ENCODE results near the gene HERC6.
"Not testable (repeated sequence)": the region's sequence is repeated elsewhere in the genome, so short reads cannot be mapped to it uniquely, and the experiment has no call there.

The HERC6 gene

DNA sequence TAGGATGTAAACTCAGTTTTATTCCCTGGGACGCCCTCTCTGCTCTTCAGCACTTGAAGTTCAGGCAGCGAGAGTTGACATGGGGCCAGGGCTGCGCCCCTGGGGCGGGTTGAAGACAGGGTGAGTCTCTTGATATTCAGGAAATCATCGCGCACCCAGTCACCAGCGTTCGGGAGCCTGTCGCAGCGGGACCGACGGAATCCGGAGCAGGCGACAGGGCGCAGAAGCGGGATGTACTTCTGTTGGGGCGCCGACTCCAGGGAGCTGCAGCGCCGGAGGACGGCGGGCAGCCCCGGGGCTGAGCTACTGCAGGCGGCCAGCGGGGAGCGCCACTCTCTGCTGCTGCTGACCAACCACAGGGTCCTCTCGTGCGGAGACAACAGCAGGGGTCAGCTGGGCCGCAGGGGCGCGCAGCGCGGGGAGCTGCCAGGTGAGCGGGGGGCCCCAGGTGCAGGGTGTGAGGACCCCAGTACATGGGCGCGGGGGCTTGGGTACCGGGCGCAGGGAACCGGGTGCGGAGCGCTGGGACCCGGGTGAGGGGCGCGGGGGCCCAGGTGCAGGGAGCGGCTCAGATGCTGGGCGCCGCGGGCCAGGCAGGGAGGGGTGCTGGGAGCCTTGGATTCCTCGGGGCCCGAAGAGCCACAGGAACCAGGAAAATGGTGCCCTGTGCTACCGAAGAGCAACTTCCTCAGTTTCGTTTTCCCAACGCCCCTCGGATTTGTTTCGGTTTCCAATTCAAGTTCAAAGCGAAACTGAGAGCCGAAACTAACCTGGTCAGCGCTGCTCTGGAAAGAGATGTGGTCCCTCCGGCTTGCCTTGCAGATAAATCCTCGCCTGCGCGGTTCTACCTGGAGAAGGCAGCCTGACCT, at the start of gene HERC6:
Gene HERC6 (plus strand): TSS at position 162 of the 869 bp plus-strand sequence. CDS start 70 bp downstream, at position 232.
- DNase-seq (ENCODE audit: low read depth): peak; percentile 69

GRCh38 chr4:88333741-88334405, 44.8 kb upstream of the HERC6 start:
- no peak for DNase-seq (ENCODE audit: low read depth)

DNA sequence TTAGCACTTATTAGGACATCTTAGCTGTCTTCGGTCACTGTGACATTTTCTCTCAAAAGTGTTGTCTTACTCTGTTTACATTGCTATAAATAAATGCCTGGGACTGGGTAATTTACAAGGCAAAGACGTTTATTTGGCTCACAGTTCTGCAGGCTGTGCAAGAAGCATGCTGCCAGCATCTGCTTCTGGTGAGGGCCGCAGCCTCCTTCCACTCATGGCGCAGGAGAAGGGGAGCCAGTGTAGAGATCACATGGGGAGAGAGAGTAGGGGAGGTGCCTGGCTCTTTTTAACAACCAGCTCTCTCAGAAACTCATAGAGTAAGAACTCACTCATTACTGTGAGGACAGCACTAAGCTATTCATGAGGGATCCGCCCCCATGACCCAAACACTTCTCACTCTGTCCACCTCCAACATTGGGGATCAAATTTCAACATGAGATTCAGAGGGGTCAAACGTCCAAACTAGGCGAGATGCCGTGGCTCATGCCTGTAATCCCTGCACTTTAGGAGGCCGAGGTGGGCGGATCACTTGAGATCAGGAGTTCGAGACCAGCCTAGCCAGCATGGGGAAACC, 43.5 kb upstream of the HERC6 start:
- no peak for DNase-seq (ENCODE audit: low read depth)

DNA sequence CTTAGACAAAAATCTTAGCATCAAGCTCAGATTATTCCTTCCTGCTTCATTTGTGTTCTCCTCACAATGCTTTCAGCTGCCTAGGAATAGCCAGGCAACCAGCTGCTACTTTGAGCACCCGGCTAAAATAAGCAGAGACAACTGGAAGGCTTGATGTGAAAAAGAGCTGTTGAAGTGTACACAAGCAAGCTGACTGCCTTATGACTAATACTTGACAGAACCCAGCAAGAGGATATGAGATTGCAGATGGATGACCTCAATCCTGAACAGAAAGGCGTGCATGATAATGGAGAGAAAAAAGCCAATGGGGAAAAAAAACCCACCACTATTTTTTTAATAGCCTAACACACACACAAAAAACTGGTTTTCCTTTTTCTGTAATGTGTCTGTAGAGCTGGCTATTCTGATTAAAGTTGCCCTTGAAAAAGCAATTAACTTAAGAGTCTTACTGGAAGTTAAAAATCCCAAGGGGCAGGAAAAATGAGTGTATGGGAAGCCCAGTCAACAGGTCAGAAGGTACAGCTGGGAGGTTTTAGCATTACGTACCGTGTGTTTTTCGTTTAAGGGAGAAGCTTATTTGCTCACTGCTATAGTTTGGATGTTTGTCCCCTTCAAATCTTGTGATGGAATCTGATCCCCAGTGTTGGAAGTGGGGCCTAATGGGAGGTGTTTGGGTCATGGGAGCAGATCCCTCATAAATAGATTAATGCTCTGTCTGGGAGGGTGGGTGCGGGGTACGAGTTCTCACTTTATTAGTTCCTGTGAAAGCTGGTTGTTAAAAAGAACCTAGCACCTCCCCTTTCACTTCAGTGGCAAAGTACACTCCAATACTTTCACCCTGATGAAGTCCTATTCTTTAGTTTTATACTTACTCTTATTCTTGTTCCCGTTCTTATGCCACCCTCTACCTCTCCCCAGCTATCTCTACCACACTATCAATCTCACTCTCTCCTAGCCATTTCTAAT, 37.1 kb upstream of the HERC6 start:
- DNase-seq (ENCODE audit: low read depth): no peak

- not testable (repeated sequence) for DNase-seq (ENCODE audit: low read depth)
Measured at GRCh38 chr4:88346902-88347301, 31.8 kb upstream of the HERC6 start.

GRCh38 chr4:88348761-88349160, 29.9 kb upstream of the HERC6 start:
- not testable (repeated sequence) for DNase-seq (ENCODE audit: low read depth)

DNA sequence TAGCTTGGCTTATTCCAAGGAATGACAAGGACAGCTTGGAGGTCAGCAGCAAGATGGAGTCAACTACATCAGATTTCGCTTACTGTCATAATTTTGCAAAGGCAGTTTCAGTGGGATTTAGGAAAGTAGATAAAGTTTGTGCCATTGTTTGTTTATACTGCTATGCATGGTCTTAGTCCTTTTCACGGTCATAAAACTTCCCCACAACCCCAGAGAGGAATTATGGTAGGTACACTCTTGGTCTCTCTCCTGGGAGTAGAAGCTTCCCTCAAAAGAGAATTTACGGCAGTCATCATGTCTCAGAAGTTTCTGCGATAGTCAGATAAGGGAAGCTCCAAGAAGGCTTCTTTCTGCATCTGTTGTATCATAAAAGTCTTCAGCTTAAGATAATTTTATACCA, 27.9 kb upstream of the HERC6 start:
- no peak for DNase-seq (ENCODE audit: low read depth)

DNA sequence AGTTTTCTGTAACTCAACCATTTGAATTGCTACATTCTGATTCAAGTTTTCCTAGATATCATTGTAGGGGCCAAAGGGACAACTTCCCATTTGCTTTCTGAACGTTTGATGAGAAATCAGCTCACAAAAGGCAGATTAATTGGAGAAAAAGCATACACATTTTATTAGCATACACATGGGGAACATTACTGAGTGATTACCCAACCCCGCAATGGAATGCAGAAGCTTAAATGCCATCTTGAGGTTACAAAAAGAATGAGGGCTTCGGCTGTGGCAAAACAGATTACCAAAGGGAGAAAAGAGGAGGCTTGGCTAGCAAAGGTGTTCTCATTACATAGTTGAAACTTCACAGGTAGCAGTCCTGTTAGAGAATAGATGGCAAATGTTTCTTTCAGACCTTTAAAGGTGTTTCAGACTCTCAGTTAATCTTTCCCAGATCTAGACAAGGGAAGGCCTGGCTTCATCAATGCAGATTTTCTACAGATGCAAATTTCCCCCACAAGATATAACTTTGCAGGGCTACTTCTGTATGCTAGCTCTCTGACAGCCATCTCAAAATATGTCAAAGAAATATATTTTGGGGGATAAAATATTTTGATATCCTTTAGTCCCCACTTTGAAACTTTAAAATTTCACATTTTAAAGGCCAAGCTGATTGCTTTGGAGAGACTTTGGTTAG, 26.5 kb upstream of the HERC6 start:
- no peak for DNase-seq (ENCODE audit: low read depth)

DNA sequence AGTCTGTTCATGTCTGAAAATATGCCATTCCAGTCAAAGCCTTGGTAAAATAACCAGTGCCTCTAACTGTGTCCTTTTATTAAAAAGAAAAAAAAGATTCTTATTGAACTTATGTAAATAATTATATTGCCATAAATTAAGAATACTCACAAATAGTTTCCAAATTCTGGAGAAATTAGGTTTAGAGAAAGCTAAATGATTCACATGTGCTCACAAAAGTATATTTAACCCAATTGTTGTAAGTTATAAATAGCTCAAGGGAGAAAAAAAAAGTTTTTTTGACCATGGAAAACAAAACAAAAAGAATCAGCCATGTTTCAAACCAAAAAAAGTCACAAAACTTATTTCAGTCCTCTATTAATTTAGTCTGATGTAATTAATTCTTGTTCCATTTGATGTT, 25.3 kb upstream of the HERC6 start:
- DNase-seq (ENCODE audit: low read depth): no peak

- no peak for DNase-seq (ENCODE audit: low read depth)
Measured at GRCh38 chr4:88356771-88357170, 21.9 kb upstream of the HERC6 start.

GRCh38 chr4:88357262-88357661, 21.4 kb upstream of the HERC6 start:
- DNase-seq (ENCODE audit: low read depth): no peak

GRCh38 chr4:88359558-88359957, 19.1 kb upstream of the HERC6 start:
- DNase-seq (ENCODE audit: low read depth): no peak

- no peak for DNase-seq (ENCODE audit: low read depth)
Measured at GRCh38 chr4:88360256-88360655, 18.4 kb upstream of the HERC6 start.

- DNase-seq (ENCODE audit: low read depth): no peak
Measured at GRCh38 chr4:88360791-88361190, 17.9 kb upstream of the HERC6 start.

DNA sequence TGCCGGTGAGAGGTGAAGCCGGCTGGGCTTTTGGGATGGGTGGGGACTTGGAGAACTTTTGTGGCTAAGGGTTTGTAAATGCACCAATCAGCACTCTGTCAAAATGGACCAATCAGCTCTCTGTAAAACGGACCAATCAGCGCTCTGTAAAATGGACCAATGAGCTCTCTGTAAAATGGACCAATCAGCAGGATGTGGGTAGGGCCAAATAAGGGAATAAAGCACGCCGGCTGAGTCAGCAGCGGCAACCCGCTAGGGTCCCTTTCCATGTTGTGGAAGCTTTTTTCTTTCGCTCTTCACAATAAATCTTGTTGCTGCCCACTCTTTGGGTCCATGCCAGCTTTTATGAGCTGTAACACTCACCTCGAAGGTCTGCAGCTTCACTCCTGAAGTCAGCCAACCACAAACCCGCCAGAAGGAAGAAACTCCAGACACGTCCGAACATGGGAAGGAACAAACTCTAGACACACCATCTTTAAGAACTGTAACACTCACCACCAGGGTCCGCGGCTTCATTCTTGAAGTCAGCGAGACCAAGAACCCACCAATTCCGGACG, 17.4 kb upstream of the HERC6 start:
- not testable (repeated sequence) for DNase-seq (ENCODE audit: low read depth)

DNA sequence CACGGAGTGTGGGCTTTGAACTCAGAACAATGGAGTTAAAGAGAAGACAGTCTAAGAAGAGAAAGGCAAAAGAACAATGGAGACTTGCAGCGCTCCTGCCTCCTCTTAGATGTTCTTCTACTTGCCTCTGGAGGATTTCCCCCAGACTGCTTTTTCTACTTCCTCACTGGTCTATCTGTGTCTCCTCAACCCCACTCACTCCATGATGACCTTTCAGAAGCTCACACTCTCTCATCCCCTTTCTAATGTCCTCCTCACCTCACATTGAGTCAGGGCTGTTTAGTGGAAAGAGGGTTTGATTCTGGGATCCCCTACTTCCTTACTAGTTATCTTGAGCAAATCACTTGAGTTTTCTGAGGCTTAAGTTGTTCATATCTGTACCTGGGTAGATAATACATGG, 12.2 kb upstream of the HERC6 start:
- no peak for DNase-seq (ENCODE audit: low read depth)

DNA sequence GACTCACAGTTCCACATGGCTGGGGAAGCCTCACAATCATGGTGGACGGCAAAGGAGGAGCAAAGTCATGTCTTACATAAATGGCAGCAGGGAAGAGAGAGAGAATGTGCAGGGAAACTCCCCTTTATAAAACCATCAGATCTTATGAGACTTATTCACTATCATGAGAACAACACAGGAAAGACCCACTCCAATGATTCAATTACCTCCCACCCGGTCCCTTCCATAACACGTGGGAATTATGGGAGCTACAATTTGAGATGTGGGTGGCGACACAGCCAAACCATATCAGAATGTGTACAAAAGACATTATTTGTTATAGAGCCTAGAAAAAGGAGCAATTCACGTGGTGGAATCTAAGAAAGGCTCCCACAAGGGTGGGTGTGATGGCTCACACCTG, 10.8 kb upstream of the HERC6 start:
- no peak for DNase-seq (ENCODE audit: low read depth)

- not testable (repeated sequence) for DNase-seq (ENCODE audit: low read depth)
Measured at GRCh38 chr4:88369180-88369812, 9.4 kb upstream of the HERC6 start.

GRCh38 chr4:88381123-88381522, 2.5 kb downstream of the HERC6 start:
- DNase-seq (ENCODE audit: low read depth): no peak

GRCh38 chr4:88382621-88383020, 4.0 kb downstream of the HERC6 start:
- DNase-seq (ENCODE audit: low read depth): peak; percentile 40
